ENCODE results near the gene PFDN1.

- TF ChIP-seq CTCF (IDR thresholded peaks at IDR 0.05) (no peak), POLR2AphosphoS5 (IDR thresholded peaks at IDR 0.05; ENCODE audit: low read depth, low read length) (no peak), REST (IDR thresholded peaks at IDR 0.05; ENCODE audit: insufficient read depth in 1 of 2, low read depth in 2 of 2, low read length in 1 of 2) (no peak), TCF7L2 (IDR thresholded peaks at IDR 0.05; ENCODE audit: low read depth, low read length) (no peak), SIN3A (IDR thresholded peaks at IDR 0.05; ENCODE audit: borderline replicate concordance, insufficient read depth, low read depth, low read length) (no peak)
Measured at GRCh38 chr5:140207250-140207964, 95.5 kb downstream of the PFDN1 start.
